ENCODE results near the gene PRPS2. TPM values are rescaled to one million over a fixed set of nuclear protein-coding genes. Genes with fewer than 3 reads are reported as not detected.
A peak's percentile ranks its signal among the peaks of the same experiment; 100 is the strongest.

PRPS2 gene
- total RNA-seq, 1 donor, result 24.2 TPM

- Histone ChIP-seq H3K4me3 (ENCODE audit: insufficient read depth, low read length) (no peak overlapping the region), H3K9me3 (ENCODE audit: low read depth, low read length) (no peaks in the 10 kb centered on the region), H3K4me1 (ENCODE audit: insufficient read depth, low read length) (no peaks in the 10 kb centered on the region), H2AFZ (ENCODE audit: low read length) (no peak overlapping the region), H4K20me1 (ENCODE audit: insufficient read depth, low read length) (no peaks in the 10 kb centered on the region), H3K4me2 (ENCODE audit: insufficient read depth, low read length) (no peak overlapping the region), H3K27ac (ENCODE audit: low read depth, low read length) (no peak overlapping the region), H3K27me3 (ENCODE audit: insufficient read depth, low read length) (no peaks in the 10 kb centered on the region), H3K36me3 (ENCODE audit: insufficient read depth, low read length) (no peaks in the 10 kb centered on the region), H3K79me2 (ENCODE audit: insufficient read depth, low read length) (peaks cover 2% of the 10 kb centered on the region)
- no peak for TF ChIP-seq CTCF (IDR thresholded peaks at IDR 0.05; ENCODE audit: extremely low read depth, low read depth, low read length)
- DNase-seq (ENCODE audit: insufficient read length, low spot score, missing footprints), result no peak
Observed at GRCh38 chrX:12788645-12789044, 2.6 kb upstream of the PRPS2 start.

GRCh38 chrX:12789976-12790375 lies 1.2 kb upstream of the PRPS2 start:
- H3K4me3 ChIP-seq (ENCODE audit: insufficient read depth, low read length), result no peak overlapping the region

GRCh38 chrX:12790885-12791256 lies 341 bp upstream of the PRPS2 start:
- Histone ChIP-seq H3K4me1 (ENCODE audit: insufficient read depth, low read length) (no peaks in the 10 kb centered on the region), H3K4me2 (ENCODE audit: insufficient read depth, low read length) (peak overlapping the region; percentile 77), H3K27me3 (ENCODE audit: insufficient read depth, low read length) (no peaks in the 10 kb centered on the region), H3K27ac (ENCODE audit: low read depth, low read length) (no peak overlapping the region), H2AFZ (ENCODE audit: low read length) (peak overlapping the region; percentile 88), H3K36me3 (ENCODE audit: insufficient read depth, low read length) (no peaks in the 10 kb centered on the region), H3K79me2 (ENCODE audit: insufficient read depth, low read length) (peaks cover 10% of the 10 kb centered on the region), H4K20me1 (ENCODE audit: insufficient read depth, low read length) (no peaks in the 10 kb centered on the region), H3K4me3 (ENCODE audit: insufficient read depth, low read length) (peak overlapping the region; percentile 78), H3K9me3 (ENCODE audit: low read depth, low read length) (no peaks in the 10 kb centered on the region)
- DNase-seq (ENCODE audit: insufficient read length, low spot score, missing footprints), result no peak
- no peak for TF ChIP-seq CTCF (IDR thresholded peaks at IDR 0.05; ENCODE audit: extremely low read depth, low read depth, low read length)

More at GRCh38 chrX:12789976-12790375, 1.2 kb upstream of the PRPS2 start:
- TF ChIP-seq CTCF (IDR thresholded peaks at IDR 0.05; ENCODE audit: extremely low read depth, low read depth, low read length), result no peak
- no peaks in the 10 kb centered on the region for H4K20me1 ChIP-seq (ENCODE audit: insufficient read depth, low read length)
- H3K27me3 ChIP-seq (ENCODE audit: insufficient read depth, low read length), result no peaks in the 10 kb centered on the region
- peaks cover 10% of the 10 kb centered on the region for H3K79me2 ChIP-seq (ENCODE audit: insufficient read depth, low read length)
- no peaks in the 10 kb centered on the region for H3K36me3 ChIP-seq (ENCODE audit: insufficient read depth, low read length)
- H3K4me1 ChIP-seq (ENCODE audit: insufficient read depth, low read length), result no peaks in the 10 kb centered on the region
- no peak overlapping the region for H2AFZ ChIP-seq (ENCODE audit: low read length)
- no peak overlapping the region for H3K27ac ChIP-seq (ENCODE audit: low read depth, low read length)
- no peak for DNase-seq (ENCODE audit: insufficient read length, low spot score, missing footprints)
- no peak overlapping the region for H3K4me2 ChIP-seq (ENCODE audit: insufficient read depth, low read length)
- no peaks in the 10 kb centered on the region for H3K9me3 ChIP-seq (ENCODE audit: low read depth, low read length)

GRCh38 chrX:12792711-12793110 lies 1.5 kb downstream of the PRPS2 start:
- DNase-seq (ENCODE audit: insufficient read length, low spot score, missing footprints), result no peak
- Histone ChIP-seq H3K4me2 (ENCODE audit: insufficient read depth, low read length) (peak overlapping the region; percentile 80), H3K27me3 (ENCODE audit: insufficient read depth, low read length) (no peaks in the 10 kb centered on the region), H3K79me2 (ENCODE audit: insufficient read depth, low read length) (peaks cover 10% of the 10 kb centered on the region), H4K20me1 (ENCODE audit: insufficient read depth, low read length) (no peaks in the 10 kb centered on the region), H3K36me3 (ENCODE audit: insufficient read depth, low read length) (no peaks in the 10 kb centered on the region), H3K9me3 (ENCODE audit: low read depth, low read length) (no peaks in the 10 kb centered on the region), H2AFZ (ENCODE audit: low read length) (no peak overlapping the region), H3K4me3 (ENCODE audit: insufficient read depth, low read length) (no peak overlapping the region), H3K4me1 (ENCODE audit: insufficient read depth, low read length) (peaks cover 2% of the 10 kb centered on the region), H3K27ac (ENCODE audit: low read depth, low read length) (no peak overlapping the region)
- no peak for TF ChIP-seq CTCF (IDR thresholded peaks at IDR 0.05; ENCODE audit: extremely low read depth, low read depth, low read length)
